Islet of Langerhans (tissue), 1 donor: ENCODE results near the gene NOLC1.
A peak's percentile ranks its signal among the peaks of the same experiment; 100 is the strongest.

Experiments used
- FAIRE-seq: peaks from one replicate; lab custom pipeline; 2011; peaks lifted over from hg19 to GRCh38; lab: Jason Lieb, UNC

NOLC1 gene

GRCh38 chr10:102151774-102152544 lies at the start of gene NOLC1:
TSS of gene NOLC1 (plus strand) at chr10:102152389. CDS start at chr10:102152411, 22 bp downstream.
- FAIRE-seq: peak; percentile 47

GRCh38 chr10:102102421-102102820 lies 49.8 kb upstream of the NOLC1 start:
- no peak for FAIRE-seq

GRCh38 chr10:102106998-102107397 lies 45.2 kb upstream of the NOLC1 start:
- no peak for FAIRE-seq

GRCh38 chr10:102109166-102110116 lies 42.7 kb upstream of the NOLC1 start:
- no peak for FAIRE-seq

- FAIRE-seq: no peak
Observed at GRCh38 chr10:102111276-102111675, 40.9 kb upstream of the NOLC1 start.

GRCh38 chr10:102112210-102112817 lies 39.9 kb upstream of the NOLC1 start:
- FAIRE-seq: no peak

GRCh38 chr10:102113261-102113955 lies 38.8 kb upstream of the NOLC1 start:
- no peak for FAIRE-seq

GRCh38 chr10:102113956-102114857 lies 38.0 kb upstream of the NOLC1 start:
- FAIRE-seq: no peak

- no peak for FAIRE-seq
Observed at GRCh38 chr10:102114861-102115618, 37.1 kb upstream of the NOLC1 start.

GRCh38 chr10:102115775-102116174 lies 36.4 kb upstream of the NOLC1 start:
- no peak for FAIRE-seq

- FAIRE-seq: no peak
Observed at GRCh38 chr10:102116656-102117055, 35.5 kb upstream of the NOLC1 start.

- FAIRE-seq: no peak
Observed at GRCh38 chr10:102117391-102118159, 34.6 kb upstream of the NOLC1 start.

- FAIRE-seq: no peak
Observed at GRCh38 chr10:102118867-102119266, 33.3 kb upstream of the NOLC1 start.

- no peak for FAIRE-seq
Observed at GRCh38 chr10:102119417-102120141, 32.6 kb upstream of the NOLC1 start.

GRCh38 chr10:102120142-102120990 lies 31.8 kb upstream of the NOLC1 start, which contains the start of gene LDB1:
TSS of gene LDB1 (minus strand) at chr10:102120368. CDS start at chr10:102120110, 258 bp downstream.
- no peak for FAIRE-seq

GRCh38 chr10:102120991-102121738 lies 31.0 kb upstream of the NOLC1 start:
- FAIRE-seq: no peak
